Karpas-422 (cell line): ENCODE measurements around the gene SLC25A26. TPM values are rescaled to one million over a fixed set of nuclear protein-coding genes. Genes with fewer than 3 reads are reported as not detected.
A peak's percentile ranks its signal among the peaks of the same experiment; 100 is the strongest.

ENCODE experiments used
- DNase-seq: peaks from one replicate; pipeline ENCODE4 v3.0.0-alpha.2; 2015
- H2AFZ ChIP-seq: fragments of 200-600 bp; sonication (generic); 2 replicates; pipeline ENCODE4 v1.6.1; 2014; ENCODE audit warnings: antibody characterized with exemption, low read length, mixed read lengths
- H3K27ac ChIP-seq: fragments of 200-600 bp; sonication (generic); 2 replicates; pipeline ENCODE4 v1.5.1; 2014; ENCODE audit warnings: mild to moderate bottlenecking, low read length, moderate library complexity
- H3K27me3 ChIP-seq: fragments of 200-600 bp; sonication (generic); 2 replicates; pipeline ENCODE4 v1.6.1; 2014; ENCODE audit warnings: low read length, mixed read lengths
- H3K36me3 ChIP-seq: fragments of 200-600 bp; sonication (generic); 2 replicates; pipeline ENCODE4 v1.6.1; 2014; ENCODE audit warnings: low read length, mixed read lengths; ENCODE audit not compliant: insufficient read depth
- H3K4me1 ChIP-seq: fragments of 200-600 bp; sonication (generic); 2 replicates; pipeline ENCODE4 v1.6.1; 2014; ENCODE audit warnings: mild to moderate bottlenecking, low read length, mixed read lengths
- H3K4me2 ChIP-seq: fragments of 200-600 bp; sonication (generic); 2 replicates; pipeline ENCODE4 v1.6.1; 2014; ENCODE audit warnings: low read length, low read depth, mild to moderate bottlenecking; ENCODE audit not compliant: poor library complexity, severe bottlenecking
- H3K4me3 ChIP-seq: fragments of 200-600 bp; sonication (generic); 2 replicates; pipeline ENCODE4 v1.5.1; 2014; ENCODE audit warnings: mild to moderate bottlenecking, antibody characterized with exemption, low read length, mixed read lengths
- H3K79me2 ChIP-seq: fragments of 200-600 bp; sonication (generic); 2 replicates; pipeline ENCODE4 v1.6.1; 2014; ENCODE audit warnings: mild to moderate bottlenecking, low read length, mixed read lengths
- H3K9ac ChIP-seq: fragments of 200-600 bp; sonication (generic); 2 replicates; pipeline ENCODE4 v1.6.0; 2014; ENCODE audit warnings: low read length
- H3K9me2 ChIP-seq: fragments of 200-600 bp; sonication (generic), shearing (Covaris generic); replicated peaks from 2 replicates; pipeline ENCODE4 v1.6.0; 2014; ENCODE audit warnings: mild to moderate bottlenecking, low read length, moderate library complexity; ENCODE audit not compliant: insufficient read depth
- H3K9me3 ChIP-seq: fragments of 300-700, 200-600 bp; sonication (generic); 2 replicates; pipeline ENCODE4 v1.6.1; 2014; ENCODE audit warnings: low read length, mixed read lengths
- H4K20me1 ChIP-seq: fragments of 200-600 bp; sonication (generic); 2 replicates; pipeline ENCODE4 v1.6.1; 2014; ENCODE audit warnings: mild to moderate bottlenecking, antibody characterized with exemption, low read length, low read depth; ENCODE audit not compliant: insufficient read depth
- total RNA-seq: library from RNA; depleted of rRNA; stranded (reverse); fragments of >200 nt; shearing (Covaris generic); gene quantifications from 2 replicates; pipeline ENCODE4 v1.2.3, GENCODE V29; 2014; ENCODE audit warnings: low replicate concordance

Gene SLC25A26
- total RNA-seq, 1 experiment from 2014 or later = 23.2 TPM

DNA sequence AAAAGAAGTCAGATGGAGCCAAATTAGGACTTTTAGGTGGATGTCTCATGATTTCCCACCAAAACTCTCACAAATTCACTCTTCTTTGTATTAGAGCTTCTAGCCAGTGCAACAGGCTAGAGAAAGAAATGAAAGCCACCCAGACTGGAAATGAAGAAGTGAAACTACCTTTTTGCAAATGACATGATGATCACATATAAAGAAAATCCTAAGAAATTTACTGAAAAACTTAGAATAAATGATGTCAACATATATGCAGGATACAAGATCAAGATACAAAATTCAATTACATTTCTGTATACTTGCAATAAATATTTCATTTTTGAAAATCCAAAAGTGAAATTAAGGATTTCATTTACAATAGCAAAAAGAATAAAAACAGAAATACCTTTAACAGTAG lies 169.2 kb downstream of the SLC25A26 start:
- peak; percentile 83 for DNase-seq
- Histone ChIP-seq H3K79me2 (peaks cover 10% of the 10 kb centered on the region; the same call in 1 of the 2 replicates), H3K27me3 (no peaks in the 10 kb centered on the region), H3K9me2 (no peaks in the 10 kb centered on the region), H2AFZ (no peak overlapping the region), H3K36me3 (peaks cover 37% of the 10 kb centered on the region), H3K4me1 (peaks cover 48% of the 10 kb centered on the region), H4K20me1 (no peaks in the 10 kb centered on the region), H3K4me3 (no peak overlapping the region), H3K9me3 (peaks cover 2% of the 10 kb centered on the region; the same call in 1 of the 2 replicates), H3K4me2 (peak overlapping the region; percentile 22), H3K27ac (peak overlapping the region; percentile 71), H3K9ac (no peak overlapping the region)

- Histone ChIP-seq H3K4me2 (no peak overlapping the region), H3K9me3 (peaks cover 2% of the 10 kb centered on the region; the same call in 1 of the 2 replicates), H4K20me1 (no peaks in the 10 kb centered on the region), H3K9me2 (no peaks in the 10 kb centered on the region), H3K9ac (no peak overlapping the region), H3K27me3 (no peaks in the 10 kb centered on the region), H3K79me2 (peaks cover 4% of the 10 kb centered on the region; the same call in 1 of the 2 replicates), H3K27ac (no peak overlapping the region), H3K36me3 (peaks cover 12% of the 10 kb centered on the region), H3K4me1 (peaks cover 48% of the 10 kb centered on the region), H3K4me3 (no peak overlapping the region), H2AFZ (no peak overlapping the region)
- no peak for DNase-seq
Measured at GRCh38 chr3:66392512-66392911, 171.7 kb downstream of the SLC25A26 start.

DNA sequence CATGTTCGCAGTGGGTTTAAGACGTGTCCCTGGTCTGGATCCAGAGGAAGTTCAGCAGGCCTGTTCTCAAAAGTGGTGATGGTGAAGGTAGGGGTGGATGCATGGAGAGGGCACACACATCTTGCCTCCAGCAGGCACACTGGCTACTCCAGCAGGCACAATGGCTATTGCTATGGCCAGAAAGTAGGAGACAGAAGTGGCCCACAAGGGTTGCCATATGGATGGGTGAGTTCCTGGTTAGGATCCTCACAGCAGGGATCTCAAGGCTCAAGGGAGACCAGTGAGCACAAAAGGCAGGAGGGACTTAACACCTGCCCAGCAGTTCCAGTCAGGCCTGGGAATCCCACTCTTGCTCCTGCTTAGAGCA lies 172.1 kb downstream of the SLC25A26 start:
- H2AFZ ChIP-seq = no peak overlapping the region

GRCh38 chr3:66393333-66394005 lies 172.7 kb downstream of the SLC25A26 start:
- H3K36me3 ChIP-seq = peaks cover 7% of the 10 kb centered on the region
- no peaks in the 10 kb centered on the region for H3K79me2 ChIP-seq
- no peak for DNase-seq
- H3K4me2 ChIP-seq = peak overlapping the region; percentile 19
- no peak overlapping the region for H3K9ac ChIP-seq
- H2AFZ ChIP-seq = no peak overlapping the region
- H3K4me3 ChIP-seq = no peak overlapping the region
- H3K27me3 ChIP-seq = no peaks in the 10 kb centered on the region
- no peaks in the 10 kb centered on the region for H3K9me2 ChIP-seq
- peak overlapping the region; percentile 24 for H3K27ac ChIP-seq
- no peaks in the 10 kb centered on the region for H3K9me3 ChIP-seq
- no peaks in the 10 kb centered on the region for H4K20me1 ChIP-seq
- peaks cover 48% of the 10 kb centered on the region for H3K4me1 ChIP-seq

More for the DNA sequence above, 172.1 kb downstream of the SLC25A26 start:
- Histone ChIP-seq H4K20me1 (no peaks in the 10 kb centered on the region), H3K36me3 (peaks cover 11% of the 10 kb centered on the region), H3K27me3 (no peaks in the 10 kb centered on the region), H3K4me2 (no peak overlapping the region), H3K9ac (no peak overlapping the region), H3K79me2 (0 out of 2 replicates have a peak, but pooled peaks cover 4% of the 10 kb centered on the region), H3K4me1 (peaks cover 48% of the 10 kb centered on the region), H3K9me3 (peaks cover 2% of the 10 kb centered on the region; the same call in 1 of the 2 replicates), H3K9me2 (no peaks in the 10 kb centered on the region), H3K4me3 (no peak overlapping the region), H3K27ac (no peak overlapping the region)
- no peak for DNase-seq

GRCh38 chr3:66394019-66394752 lies 173.4 kb downstream of the SLC25A26 start:
- Histone ChIP-seq H3K4me1 (peaks cover 44% of the 10 kb centered on the region), H3K9me2 (no peaks in the 10 kb centered on the region), H4K20me1 (no peaks in the 10 kb centered on the region), H3K4me2 (peak overlapping the region; percentile 19), H3K9ac (no peak overlapping the region), H3K9me3 (no peaks in the 10 kb centered on the region), H3K36me3 (no peaks in the 10 kb centered on the region), H3K27ac (peak overlapping the region; percentile 24), H3K79me2 (no peaks in the 10 kb centered on the region), H3K4me3 (no peak overlapping the region), H3K27me3 (no peaks in the 10 kb centered on the region), H2AFZ (no peak overlapping the region)
- DNase-seq = no peak

DNA sequence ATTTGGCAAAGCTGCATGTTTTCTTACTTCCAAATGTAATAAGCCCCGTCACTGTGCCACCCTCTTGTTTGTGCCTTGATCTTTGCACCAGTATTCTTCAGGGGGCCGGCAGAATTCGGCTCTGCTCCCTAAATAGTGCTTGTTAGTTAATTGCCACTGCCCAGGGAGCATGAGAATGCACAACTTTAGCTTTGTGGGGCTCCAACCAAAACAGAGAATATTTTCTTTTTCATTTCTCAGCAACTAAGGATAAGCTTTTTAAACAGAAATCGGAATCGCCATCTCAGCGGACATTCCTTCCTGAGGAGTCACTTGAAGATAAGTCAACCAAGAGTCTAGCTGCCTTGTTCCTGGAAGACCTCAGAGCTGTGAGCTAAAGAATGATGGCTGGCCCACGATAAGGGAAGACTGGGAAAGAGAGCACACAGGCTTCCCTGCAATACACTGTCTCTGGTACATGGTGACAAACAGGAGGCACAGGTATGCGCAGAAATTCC lies 174.0 kb downstream of the SLC25A26 start:
- H3K36me3 ChIP-seq = no peaks in the 10 kb centered on the region
- H3K9ac ChIP-seq = no peak overlapping the region
- no peaks in the 10 kb centered on the region for H3K9me3 ChIP-seq
- H3K4me3 ChIP-seq = no peak overlapping the region
- H3K4me2 ChIP-seq = no peak overlapping the region
- no peaks in the 10 kb centered on the region for H3K79me2 ChIP-seq
- no peak overlapping the region for H3K27ac ChIP-seq
- H4K20me1 ChIP-seq = no peaks in the 10 kb centered on the region
- peaks cover 38% of the 10 kb centered on the region for H3K4me1 ChIP-seq
- H3K27me3 ChIP-seq = no peaks in the 10 kb centered on the region
- no peak overlapping the region for H2AFZ ChIP-seq
- no peaks in the 10 kb centered on the region for H3K9me2 ChIP-seq
- no peak for DNase-seq

GRCh38 chr3:66395635-66396034 lies 174.8 kb downstream of the SLC25A26 start:
- no peaks in the 10 kb centered on the region for H3K9me2 ChIP-seq
- H3K4me3 ChIP-seq = no peak overlapping the region
- no peak overlapping the region for H2AFZ ChIP-seq
- H3K79me2 ChIP-seq = no peaks in the 10 kb centered on the region
- no peaks in the 10 kb centered on the region for H3K27me3 ChIP-seq
- no peak for DNase-seq
- no peaks in the 10 kb centered on the region for H4K20me1 ChIP-seq
- H3K9me3 ChIP-seq = no peaks in the 10 kb centered on the region
- H3K4me1 ChIP-seq = peaks cover 30% of the 10 kb centered on the region
- H3K27ac ChIP-seq = no peak overlapping the region
- H3K9ac ChIP-seq = no peak overlapping the region
- no peaks in the 10 kb centered on the region for H3K36me3 ChIP-seq
- no peak overlapping the region for H3K4me2 ChIP-seq

DNA sequence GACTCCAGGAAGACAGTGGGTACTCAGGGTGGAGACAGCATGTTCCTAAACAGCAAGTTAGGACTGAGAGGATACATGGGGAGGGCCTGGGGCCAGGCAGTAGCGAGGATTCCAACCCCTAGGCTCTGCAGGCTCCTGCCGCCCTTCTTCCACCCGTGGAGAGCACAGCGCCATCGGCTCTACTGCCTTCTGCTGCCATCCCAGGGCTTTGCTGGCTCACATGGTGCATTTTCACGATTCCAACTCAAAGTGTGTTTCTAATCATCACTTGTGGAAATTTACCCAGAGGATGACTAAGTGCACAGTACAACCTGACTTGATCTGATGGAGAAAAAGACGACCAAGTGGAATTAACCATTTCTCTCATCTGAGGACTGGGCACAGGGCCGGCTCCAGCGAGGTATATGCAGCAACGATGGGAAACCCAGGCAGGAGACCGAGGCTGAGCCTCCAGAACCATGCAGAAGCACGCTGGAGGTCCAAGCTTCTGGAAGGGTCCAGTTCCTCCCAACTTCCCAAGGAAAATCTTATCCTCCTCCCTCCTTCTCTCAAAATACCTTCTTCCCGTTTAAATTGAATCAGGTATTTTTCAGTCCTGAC lies 175.5 kb downstream of the SLC25A26 start:
- H3K4me2 ChIP-seq = no peak overlapping the region
- H3K27ac ChIP-seq = no peak overlapping the region
- no peaks in the 10 kb centered on the region for H3K9me2 ChIP-seq
- no peak for DNase-seq
- no peaks in the 10 kb centered on the region for H3K9me3 ChIP-seq
- H3K36me3 ChIP-seq = no peaks in the 10 kb centered on the region
- no peaks in the 10 kb centered on the region for H4K20me1 ChIP-seq
- no peak overlapping the region for H3K9ac ChIP-seq
- no peak overlapping the region for H2AFZ ChIP-seq
- H3K4me3 ChIP-seq = no peak overlapping the region
- H3K79me2 ChIP-seq = no peaks in the 10 kb centered on the region
- peaks cover 24% of the 10 kb centered on the region for H3K4me1 ChIP-seq
- H3K27me3 ChIP-seq = no peaks in the 10 kb centered on the region
